Neural cell (in vitro differentiated cells): ENCODE data around the gene TMEM115. TPM values are rescaled to one million over a fixed set of nuclear protein-coding genes. Genes with fewer than 3 reads are reported as not detected.

Source experiments
- H2AFZ ChIP-seq: fragments of 200-600, 300-800 bp; sonication (generic), shearing (Covaris generic); 2 replicates; pipeline ENCODE4 v1.6.0; 2014; ENCODE audit warnings: low read depth, mild to moderate bottlenecking, antibody characterized with exemption, low read length, moderate library complexity
- H3F3A ChIP-seq: fragments of 200-600 bp; shearing (Covaris generic); 2 replicates; pipeline ENCODE4 v1.6.1; 2016; ENCODE audit warnings: mild to moderate bottlenecking, moderate library complexity, mixed read lengths, antibody characterized with exemption, low read length; ENCODE audit not compliant: insufficient read depth, poor library complexity, severe bottlenecking
- H3K27ac ChIP-seq: fragments of 200-600, 300-800 bp; sonication (generic), shearing (Covaris generic); 2 replicates; pipeline ENCODE4 v1.5.1; 2014; ENCODE audit warnings: mild to moderate bottlenecking, low read length, moderate library complexity
- H3K27me3 ChIP-seq: fragments of 300-800, 200-600 bp; sonication (generic), shearing (Covaris generic); 2 replicates; pipeline ENCODE4 v1.6.0; 2014; ENCODE audit warnings: mild to moderate bottlenecking, low read depth, low read length, moderate library complexity; ENCODE audit not compliant: insufficient read depth
- H3K36me3 ChIP-seq: fragments of 300-800, 200-600 bp; sonication (generic), shearing (Covaris generic); 2 replicates; pipeline ENCODE4 v1.5.1; 2014; ENCODE audit warnings: mild to moderate bottlenecking, antibody characterized with exemption, low read length, moderate library complexity; ENCODE audit not compliant: insufficient read depth
- H3K4me2 ChIP-seq: fragments of 300-800, 200-600 bp; sonication (generic), shearing (Covaris generic); 2 replicates; pipeline ENCODE4 v1.6.0; 2014; ENCODE audit warnings: mild to moderate bottlenecking, low read length
- H3K4me3 ChIP-seq: fragments of 300-800, 200-600 bp; sonication (generic), shearing (Covaris generic); 2 replicates; pipeline ENCODE4 v1.5.1; 2014; ENCODE audit warnings: mild to moderate bottlenecking, low read length, moderate library complexity
- H3K79me2 ChIP-seq: fragments of 200-600 bp; shearing (Covaris generic); replicated peaks from 2 replicates; pipeline ENCODE4 v1.6.0; 2014; ENCODE audit warnings: mild to moderate bottlenecking, low read length, moderate library complexity; ENCODE audit not compliant: insufficient read depth
- H3K9ac ChIP-seq: fragments of 300-800, 200-600 bp; sonication (generic), shearing (Covaris generic); 2 replicates; pipeline ENCODE4 v1.6.1; 2016; ENCODE audit warnings: mild to moderate bottlenecking, low read length, mixed read lengths
- H3K9me2 ChIP-seq: fragments of 200-600 bp; shearing (Covaris generic); 2 replicates; pipeline ENCODE4 v1.6.1; 2016; ENCODE audit warnings: mild to moderate bottlenecking, low read length, mixed read lengths; ENCODE audit not compliant: insufficient read depth
- H3K9me3 ChIP-seq: fragments of 200-600, 300-800 bp; sonication (generic), shearing (Covaris generic); 2 replicates; pipeline ENCODE4 v1.6.1; 2016; ENCODE audit warnings: mild to moderate bottlenecking, mixed run types, low read length, moderate library complexity, mixed read lengths
- H4K20me1 ChIP-seq: fragments of 200-600 bp; shearing (Covaris generic); 2 replicates; pipeline ENCODE4 v1.6.1; 2016; ENCODE audit warnings: mild to moderate bottlenecking, mixed run types; ENCODE audit not compliant: insufficient read depth
- EP300 ChIP-seq: fragments of 450-650 bp; conservative IDR thresholded peaks from 2 replicates; pipeline ENCODE4 v1.6.1; 2014; ENCODE audit warnings: antibody characterized with exemption, mild to moderate bottlenecking, moderate library complexity; ENCODE audit not compliant: poor library complexity, severe bottlenecking
- EZH2 ChIP-seq: fragments of 200-600, 300-800 bp; shearing (Covaris generic), sonication (generic); IDR thresholded peaks from 2 replicates; pipeline ENCODE4 v1.6.1; 2014; ENCODE audit warnings: antibody characterized with exemption, low read length, borderline replicate concordance, mild to moderate bottlenecking; ENCODE audit not compliant: insufficient read depth, poor library complexity, severe bottlenecking
- MXI1 ChIP-seq: fragments of 450-650 bp; conservative IDR thresholded peaks from 2 replicates; pipeline ENCODE4 v1.6.1; 2014; ENCODE audit warnings: antibody characterized with exemption, mild to moderate bottlenecking; ENCODE audit not compliant: poor library complexity, severe bottlenecking
- POLR2AphosphoS5 ChIP-seq: IDR thresholded peaks from 2 replicates; pipeline ENCODE4 v1.6.1; 2012
- RAD21 ChIP-seq: fragments of 450-650 bp; conservative IDR thresholded peaks from 2 replicates; pipeline ENCODE4 v1.6.1; 2014; ENCODE audit warnings: antibody characterized with exemption, mild to moderate bottlenecking, moderate library complexity
- REST ChIP-seq: IDR thresholded peaks from 2 replicates; pipeline ENCODE4 v1.6.1; 2012; ENCODE audit warnings: borderline replicate concordance
- SMC3 ChIP-seq: fragments of 450-650 bp; conservative IDR thresholded peaks from 2 replicates; pipeline ENCODE4 v1.6.1; 2014; ENCODE audit warnings: antibody characterized with exemption, mild to moderate bottlenecking, moderate library complexity; ENCODE audit not compliant: poor library complexity
- TAF1 ChIP-seq: IDR thresholded peaks from 2 replicates; pipeline ENCODE4 v1.6.1; 2012; ENCODE audit warnings: low read depth
- polyA plus RNA-seq: library from polyadenylated mRNA; depleted of rRNA; stranded (reverse); fragments of >200 nt; gene quantifications from 2 replicates; pipeline ENCODE4 v1.2.3, GENCODE V29; 2014
- TF ChIP-seq, protein P1 (sequence below): fragments of 450-650 bp; IDR thresholded peaks from 2 replicates; pipeline ENCODE4 v1.5.1; 2014; ENCODE audit warnings: antibody characterized with exemption, mild to moderate bottlenecking, moderate library complexity; ENCODE audit not compliant: poor library complexity, severe bottlenecking

The TMEM115 gene
- polyA plus RNA-seq, 1 donor from 2014 or later: 17.8 TPM

- H3K27me3 ChIP-seq: no peaks in the 10 kb centered on the region
- no peaks in the 10 kb centered on the region for H3K79me2 ChIP-seq
- H3K36me3 ChIP-seq: no peaks in the 10 kb centered on the region
- no peak overlapping the region for H2AFZ ChIP-seq
- no peaks in the 10 kb centered on the region for H4K20me1 ChIP-seq
- H3K9me2 ChIP-seq: no peaks in the 10 kb centered on the region
- no peaks in the 10 kb centered on the region for H3K9me3 ChIP-seq
- H3K27ac ChIP-seq: no peak overlapping the region
- TF ChIP-seq RAD21 (no peak), MXI1 (no peak)
- H3K4me3 ChIP-seq: no peak overlapping the region
- H3F3A ChIP-seq: no peaks in the 10 kb centered on the region
- no peak overlapping the region for H3K9ac ChIP-seq
- H3K4me2 ChIP-seq: no peak overlapping the region
These were observed 42.8 kb upstream of the TMEM115 start for GRCh38 chr3:50401978-50402595.

- Histone ChIP-seq H2AFZ (no peak overlapping the region), H3K36me3 (no peaks in the 10 kb centered on the region), H3K4me3 (no peak overlapping the region), H3K9ac (no peak overlapping the region), H4K20me1 (no peaks in the 10 kb centered on the region), H3K9me3 (no peaks in the 10 kb centered on the region), H3K4me2 (no peak overlapping the region), H3F3A (no peaks in the 10 kb centered on the region), H3K27ac (no peak overlapping the region), H3K79me2 (no peaks in the 10 kb centered on the region), H3K27me3 (no peaks in the 10 kb centered on the region), H3K9me2 (no peaks in the 10 kb centered on the region)
- no peak for TF ChIP-seq MXI1
- TF ChIP-seq EZH2: no peak
- TF ChIP-seq, protein P1, sequence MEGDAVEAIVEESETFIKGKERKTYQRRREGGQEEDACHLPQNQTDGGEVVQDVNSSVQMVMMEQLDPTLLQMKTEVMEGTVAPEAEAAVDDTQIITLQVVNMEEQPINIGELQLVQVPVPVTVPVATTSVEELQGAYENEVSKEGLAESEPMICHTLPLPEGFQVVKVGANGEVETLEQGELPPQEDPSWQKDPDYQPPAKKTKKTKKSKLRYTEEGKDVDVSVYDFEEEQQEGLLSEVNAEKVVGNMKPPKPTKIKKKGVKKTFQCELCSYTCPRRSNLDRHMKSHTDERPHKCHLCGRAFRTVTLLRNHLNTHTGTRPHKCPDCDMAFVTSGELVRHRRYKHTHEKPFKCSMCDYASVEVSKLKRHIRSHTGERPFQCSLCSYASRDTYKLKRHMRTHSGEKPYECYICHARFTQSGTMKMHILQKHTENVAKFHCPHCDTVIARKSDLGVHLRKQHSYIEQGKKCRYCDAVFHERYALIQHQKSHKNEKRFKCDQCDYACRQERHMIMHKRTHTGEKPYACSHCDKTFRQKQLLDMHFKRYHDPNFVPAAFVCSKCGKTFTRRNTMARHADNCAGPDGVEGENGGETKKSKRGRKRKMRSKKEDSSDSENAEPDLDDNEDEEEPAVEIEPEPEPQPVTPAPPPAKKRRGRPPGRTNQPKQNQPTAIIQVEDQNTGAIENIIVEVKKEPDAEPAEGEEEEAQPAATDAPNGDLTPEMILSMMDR: no peak
- TF ChIP-seq SMC3: no peak
- TF ChIP-seq RAD21: no peak
- TF ChIP-seq POLR2AphosphoS5: no peak
- TF ChIP-seq EP300: no peak
- TF ChIP-seq REST: no peak
- no peak for TF ChIP-seq TAF1
These were observed 37.2 kb upstream of the TMEM115 start for GRCh38 chr3:50396502-50396901.
